NCI-H2107 (cell line): Measurements from ENCODE around the gene KIF16B.
"Not testable (repeated sequence)": the region's sequence is repeated elsewhere in the genome, so short reads cannot be mapped to it uniquely, and the experiment has no call there.

ENCODE experiments used
- DNase-seq: peaks from one replicate; lab custom pipeline; 2025; lab: John Stamatoyannopoulos, UW

Gene KIF16B, protein sequence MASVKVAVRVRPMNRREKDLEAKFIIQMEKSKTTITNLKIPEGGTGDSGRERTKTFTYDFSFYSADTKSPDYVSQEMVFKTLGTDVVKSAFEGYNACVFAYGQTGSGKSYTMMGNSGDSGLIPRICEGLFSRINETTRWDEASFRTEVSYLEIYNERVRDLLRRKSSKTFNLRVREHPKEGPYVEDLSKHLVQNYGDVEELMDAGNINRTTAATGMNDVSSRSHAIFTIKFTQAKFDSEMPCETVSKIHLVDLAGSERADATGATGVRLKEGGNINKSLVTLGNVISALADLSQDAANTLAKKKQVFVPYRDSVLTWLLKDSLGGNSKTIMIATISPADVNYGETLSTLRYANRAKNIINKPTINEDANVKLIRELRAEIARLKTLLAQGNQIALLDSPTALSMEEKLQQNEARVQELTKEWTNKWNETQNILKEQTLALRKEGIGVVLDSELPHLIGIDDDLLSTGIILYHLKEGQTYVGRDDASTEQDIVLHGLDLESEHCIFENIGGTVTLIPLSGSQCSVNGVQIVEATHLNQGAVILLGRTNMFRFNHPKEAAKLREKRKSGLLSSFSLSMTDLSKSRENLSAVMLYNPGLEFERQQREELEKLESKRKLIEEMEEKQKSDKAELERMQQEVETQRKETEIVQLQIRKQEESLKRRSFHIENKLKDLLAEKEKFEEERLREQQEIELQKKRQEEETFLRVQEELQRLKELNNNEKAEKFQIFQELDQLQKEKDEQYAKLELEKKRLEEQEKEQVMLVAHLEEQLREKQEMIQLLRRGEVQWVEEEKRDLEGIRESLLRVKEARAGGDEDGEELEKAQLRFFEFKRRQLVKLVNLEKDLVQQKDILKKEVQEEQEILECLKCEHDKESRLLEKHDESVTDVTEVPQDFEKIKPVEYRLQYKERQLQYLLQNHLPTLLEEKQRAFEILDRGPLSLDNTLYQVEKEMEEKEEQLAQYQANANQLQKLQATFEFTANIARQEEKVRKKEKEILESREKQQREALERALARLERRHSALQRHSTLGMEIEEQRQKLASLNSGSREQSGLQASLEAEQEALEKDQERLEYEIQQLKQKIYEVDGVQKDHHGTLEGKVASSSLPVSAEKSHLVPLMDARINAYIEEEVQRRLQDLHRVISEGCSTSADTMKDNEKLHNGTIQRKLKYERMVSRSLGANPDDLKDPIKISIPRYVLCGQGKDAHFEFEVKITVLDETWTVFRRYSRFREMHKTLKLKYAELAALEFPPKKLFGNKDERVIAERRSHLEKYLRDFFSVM (N-terminal part only)

GRCh38 chr20:16573001-16573965 lies at the start of gene KIF16B:
Gene KIF16B, minus strand, starts transcription at chr20:16573448. Its CDS starts 173 bp downstream, at chr20:16573275.
- peak; percentile 5 for DNase-seq

- DNase-seq = no peak
Observed at GRCh38 chr20:16622501-16622900, 49.3 kb upstream of the KIF16B start.

GRCh38 chr20:16621435-16622141 lies 48.3 kb upstream of the KIF16B start:
- DNase-seq = no peak

DNA sequence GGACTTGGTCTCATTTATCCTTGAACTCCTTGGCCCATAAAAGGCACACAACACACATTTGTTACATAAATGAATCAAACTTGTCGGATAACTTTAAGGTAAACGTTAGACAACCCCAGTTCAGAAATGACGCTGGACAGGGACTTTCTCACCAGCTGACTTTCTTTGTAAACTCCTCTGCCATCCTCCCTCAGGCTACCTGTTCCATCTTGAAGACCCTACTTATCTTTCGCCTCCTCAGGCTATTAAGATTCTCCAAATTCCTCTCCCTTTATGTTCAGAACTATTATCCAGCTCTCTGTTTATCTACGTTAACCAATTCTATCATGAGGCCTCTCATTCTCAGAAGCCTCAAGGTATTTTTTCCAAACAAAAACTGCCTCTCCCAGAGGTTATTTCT lies 47.7 kb upstream of the KIF16B start:
- no peak for DNase-seq

DNA sequence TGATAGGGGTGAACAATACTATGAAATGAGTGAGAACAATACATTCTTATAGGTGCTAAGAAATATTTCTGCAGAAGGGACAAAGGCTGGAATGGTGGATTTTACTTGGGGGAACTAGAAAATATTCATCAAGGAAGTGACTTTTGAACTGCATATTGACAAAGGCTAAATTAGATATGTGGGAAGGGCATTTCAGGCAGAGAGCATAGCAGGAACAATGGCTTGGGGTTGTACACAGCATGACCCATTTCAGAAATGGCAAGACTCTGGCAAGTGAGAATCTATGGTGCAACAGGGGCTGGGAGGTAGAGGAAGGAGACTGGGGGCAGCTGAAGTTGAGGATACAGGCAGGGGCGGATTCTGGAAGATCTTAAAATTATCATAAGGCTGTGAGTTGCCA lies 46.7 kb upstream of the KIF16B start:
- no peak for DNase-seq

- DNase-seq = no peak
Observed at GRCh38 chr20:16617056-16617455, 43.8 kb upstream of the KIF16B start.

GRCh38 chr20:16616317-16616716 lies 43.1 kb upstream of the KIF16B start:
- no peak for DNase-seq

DNA sequence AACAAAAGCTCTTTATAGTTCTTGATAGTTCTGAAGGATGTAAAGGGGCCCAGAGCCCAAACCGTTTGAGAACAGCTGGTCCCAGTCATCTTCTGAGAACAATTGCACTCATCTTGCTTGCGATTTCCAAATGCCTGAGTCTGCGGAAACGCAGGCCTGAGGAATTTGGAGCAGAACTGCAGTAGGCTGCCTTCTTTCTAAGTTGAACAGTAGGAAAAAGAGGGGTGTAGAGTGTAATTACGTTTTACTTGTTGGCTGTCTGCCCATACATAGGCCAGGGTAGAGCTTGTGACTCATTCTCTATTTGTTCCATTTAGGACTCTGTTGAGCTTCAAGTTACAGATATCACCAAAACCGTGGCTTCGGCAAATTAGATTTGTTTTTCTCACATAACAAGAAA lies 42.0 kb upstream of the KIF16B start:
- no peak for DNase-seq

GRCh38 chr20:16613954-16614353 lies 40.7 kb upstream of the KIF16B start:
- no peak for DNase-seq

GRCh38 chr20:16612706-16613105 lies 39.5 kb upstream of the KIF16B start:
- DNase-seq = no peak

- no peak for DNase-seq
Observed at GRCh38 chr20:16611817-16612216, 38.6 kb upstream of the KIF16B start.

GRCh38 chr20:16609066-16609465 lies 35.8 kb upstream of the KIF16B start:
- DNase-seq = no peak

GRCh38 chr20:16608277-16608650 lies 35.0 kb upstream of the KIF16B start:
- DNase-seq = no peak

DNA sequence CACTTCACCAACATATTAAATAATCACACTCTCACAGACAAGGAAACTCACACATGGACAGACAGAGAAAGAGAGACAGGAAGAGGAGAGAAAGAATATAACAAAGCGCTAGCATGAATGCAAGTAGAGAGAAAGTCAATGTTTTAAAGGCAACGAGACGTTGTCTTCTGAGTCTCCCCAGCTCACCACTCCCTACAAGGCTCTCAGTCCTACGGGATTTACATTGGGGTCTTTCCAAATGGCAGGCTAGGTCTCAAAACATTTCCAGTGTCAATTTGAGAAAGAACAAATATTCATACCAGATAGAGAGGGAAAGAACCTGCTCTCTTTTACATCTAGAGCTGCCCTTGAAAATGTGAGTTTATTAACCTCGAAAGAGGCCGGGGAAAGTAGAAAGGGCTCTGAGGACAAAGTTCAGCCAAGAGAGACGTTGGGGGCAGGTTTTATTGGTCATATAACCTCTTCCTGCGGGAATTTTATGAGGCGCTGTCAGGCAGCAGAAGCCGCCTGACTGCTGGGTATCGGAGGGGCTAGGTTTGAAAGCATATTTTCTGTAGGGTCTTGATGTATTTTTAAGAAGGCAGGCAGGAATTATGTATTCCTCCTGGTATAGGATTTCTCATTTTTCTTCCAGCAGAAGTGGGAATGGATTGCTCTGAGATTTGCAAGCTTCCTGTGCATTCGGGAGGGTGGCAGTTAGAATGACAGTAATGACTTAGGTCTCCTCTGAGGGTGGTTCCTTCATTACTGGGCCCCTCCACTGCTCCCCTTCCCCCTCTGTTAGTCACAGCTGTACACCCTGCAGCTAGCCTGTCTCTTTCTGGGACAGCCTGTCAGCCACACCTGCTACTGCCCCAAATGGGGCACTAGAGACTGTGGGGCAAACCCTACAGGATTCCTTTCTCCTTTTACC lies 34.4 kb upstream of the KIF16B start:
- DNase-seq = no peak

GRCh38 chr20:16606468-16607070 lies 33.3 kb upstream of the KIF16B start:
- DNase-seq = no peak

GRCh38 chr20:16601047-16601446 lies 27.8 kb upstream of the KIF16B start:
- DNase-seq = no peak

- no peak for DNase-seq
Observed at GRCh38 chr20:16599257-16599656, 26.0 kb upstream of the KIF16B start.

GRCh38 chr20:16596991-16597390 lies 23.7 kb upstream of the KIF16B start:
- no peak for DNase-seq

- DNase-seq = not testable (repeated sequence)
Observed at GRCh38 chr20:16596404-16596803, 23.2 kb upstream of the KIF16B start.
